ENCODE data around the gene IGF2BP2.

Gene IGF2BP2

DNA sequence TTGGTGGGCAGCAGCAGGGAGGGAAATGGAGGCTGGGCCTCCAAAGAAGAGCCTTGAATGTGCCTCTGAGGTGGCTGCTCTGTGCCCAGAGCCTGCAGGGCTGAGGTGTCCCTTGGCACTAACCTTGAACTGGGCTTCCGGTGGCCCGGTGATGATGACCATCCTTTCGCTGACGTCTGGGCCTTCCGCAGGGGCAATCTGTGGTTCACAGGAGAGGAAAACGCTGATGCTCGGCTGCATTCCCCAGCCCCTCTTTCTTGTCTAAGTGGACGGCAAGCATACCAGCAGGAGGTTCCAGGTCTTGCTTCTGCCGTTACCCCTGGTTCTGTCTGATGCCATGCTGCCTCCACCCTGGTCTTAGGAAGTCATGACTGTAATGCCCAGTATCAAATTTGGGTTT is 172.9 kb downstream of the IGF2BP2 start:
- TF ChIP-seq, protein P1, sequence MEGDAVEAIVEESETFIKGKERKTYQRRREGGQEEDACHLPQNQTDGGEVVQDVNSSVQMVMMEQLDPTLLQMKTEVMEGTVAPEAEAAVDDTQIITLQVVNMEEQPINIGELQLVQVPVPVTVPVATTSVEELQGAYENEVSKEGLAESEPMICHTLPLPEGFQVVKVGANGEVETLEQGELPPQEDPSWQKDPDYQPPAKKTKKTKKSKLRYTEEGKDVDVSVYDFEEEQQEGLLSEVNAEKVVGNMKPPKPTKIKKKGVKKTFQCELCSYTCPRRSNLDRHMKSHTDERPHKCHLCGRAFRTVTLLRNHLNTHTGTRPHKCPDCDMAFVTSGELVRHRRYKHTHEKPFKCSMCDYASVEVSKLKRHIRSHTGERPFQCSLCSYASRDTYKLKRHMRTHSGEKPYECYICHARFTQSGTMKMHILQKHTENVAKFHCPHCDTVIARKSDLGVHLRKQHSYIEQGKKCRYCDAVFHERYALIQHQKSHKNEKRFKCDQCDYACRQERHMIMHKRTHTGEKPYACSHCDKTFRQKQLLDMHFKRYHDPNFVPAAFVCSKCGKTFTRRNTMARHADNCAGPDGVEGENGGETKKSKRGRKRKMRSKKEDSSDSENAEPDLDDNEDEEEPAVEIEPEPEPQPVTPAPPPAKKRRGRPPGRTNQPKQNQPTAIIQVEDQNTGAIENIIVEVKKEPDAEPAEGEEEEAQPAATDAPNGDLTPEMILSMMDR (IDR thresholded peaks at IDR 0.05; ENCODE audit: low read length, missing control alignments): no peak
- no peak for DNase-seq (ENCODE audit: low read depth)
- no peak overlapping the region for H3K4me3 ChIP-seq (replicated peaks; ENCODE audit: low read depth, low read length)

DNA sequence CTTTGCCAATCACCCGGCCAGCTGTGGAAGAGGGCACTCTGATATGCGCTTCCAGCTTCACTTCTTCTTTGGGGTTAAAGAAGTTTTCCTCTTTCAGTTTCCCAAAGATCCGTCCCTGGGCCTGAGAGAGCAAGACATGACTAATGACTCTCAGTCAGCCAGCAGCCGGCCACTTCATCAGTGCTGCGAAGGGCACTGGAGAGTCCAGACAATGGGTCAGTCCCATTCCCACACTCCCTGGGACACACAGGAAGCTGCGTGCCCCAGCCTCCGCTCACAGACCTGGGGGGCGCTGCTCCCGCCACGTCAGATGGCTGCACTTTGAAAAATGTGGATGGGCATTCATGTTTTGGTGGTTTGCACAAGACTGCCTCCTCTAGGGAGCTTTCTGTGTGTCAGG is 175.4 kb downstream of the IGF2BP2 start:
- peak; percentile 49 for DNase-seq (ENCODE audit: low read depth)
- no peak overlapping the region for H3K4me3 ChIP-seq (replicated peaks; ENCODE audit: low read depth, low read length)
- TF ChIP-seq, protein P1 (IDR thresholded peaks at IDR 0.05; ENCODE audit: low read length, missing control alignments): peak; percentile 1

DNA sequence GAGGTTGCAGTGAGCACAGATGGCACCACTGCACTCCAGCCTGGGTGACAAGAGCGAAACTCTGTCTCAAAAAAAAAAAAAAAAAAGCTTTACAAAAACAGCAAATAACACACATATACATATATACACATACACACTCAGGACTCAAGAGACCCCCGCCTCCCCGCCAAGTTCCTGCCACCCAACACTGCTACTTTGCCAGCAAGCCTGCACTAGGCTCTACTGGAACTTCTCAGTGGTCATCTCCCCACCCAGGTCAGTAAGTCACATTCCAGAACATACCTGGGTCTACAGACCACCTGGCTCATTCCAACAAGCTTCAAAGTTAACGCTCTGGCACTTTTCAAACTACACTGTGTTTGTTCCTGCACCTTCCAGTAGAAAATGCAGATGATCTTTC is 176.4 kb downstream of the IGF2BP2 start:
- DNase-seq (ENCODE audit: low read depth): no peak
- H3K4me3 ChIP-seq (replicated peaks; ENCODE audit: low read depth, low read length): no peak overlapping the region
- TF ChIP-seq, protein P1 (IDR thresholded peaks at IDR 0.05; ENCODE audit: low read length, missing control alignments): no peak

DNA sequence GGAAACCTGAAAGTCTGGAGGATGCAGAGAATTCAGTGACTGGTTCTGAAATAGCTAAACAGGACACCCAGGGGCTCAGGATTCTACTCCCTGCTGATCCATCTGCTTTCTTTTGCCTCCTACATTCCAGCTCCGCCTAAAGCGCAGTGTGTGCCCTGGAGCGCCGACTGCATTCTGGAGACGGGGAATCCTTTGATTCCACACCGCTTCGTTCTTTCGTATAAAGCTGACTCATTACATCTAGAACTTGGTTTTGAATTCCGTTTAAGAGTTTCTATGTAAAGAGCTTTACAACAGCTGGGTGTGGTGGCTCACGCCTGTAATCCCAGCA is 177.0 kb downstream of the IGF2BP2 start:
- no peak overlapping the region for H3K4me3 ChIP-seq (replicated peaks; ENCODE audit: low read depth, low read length)
- DNase-seq (ENCODE audit: low read depth): no peak
- TF ChIP-seq, protein P1 (IDR thresholded peaks at IDR 0.05; ENCODE audit: low read length, missing control alignments): no peak

DNA sequence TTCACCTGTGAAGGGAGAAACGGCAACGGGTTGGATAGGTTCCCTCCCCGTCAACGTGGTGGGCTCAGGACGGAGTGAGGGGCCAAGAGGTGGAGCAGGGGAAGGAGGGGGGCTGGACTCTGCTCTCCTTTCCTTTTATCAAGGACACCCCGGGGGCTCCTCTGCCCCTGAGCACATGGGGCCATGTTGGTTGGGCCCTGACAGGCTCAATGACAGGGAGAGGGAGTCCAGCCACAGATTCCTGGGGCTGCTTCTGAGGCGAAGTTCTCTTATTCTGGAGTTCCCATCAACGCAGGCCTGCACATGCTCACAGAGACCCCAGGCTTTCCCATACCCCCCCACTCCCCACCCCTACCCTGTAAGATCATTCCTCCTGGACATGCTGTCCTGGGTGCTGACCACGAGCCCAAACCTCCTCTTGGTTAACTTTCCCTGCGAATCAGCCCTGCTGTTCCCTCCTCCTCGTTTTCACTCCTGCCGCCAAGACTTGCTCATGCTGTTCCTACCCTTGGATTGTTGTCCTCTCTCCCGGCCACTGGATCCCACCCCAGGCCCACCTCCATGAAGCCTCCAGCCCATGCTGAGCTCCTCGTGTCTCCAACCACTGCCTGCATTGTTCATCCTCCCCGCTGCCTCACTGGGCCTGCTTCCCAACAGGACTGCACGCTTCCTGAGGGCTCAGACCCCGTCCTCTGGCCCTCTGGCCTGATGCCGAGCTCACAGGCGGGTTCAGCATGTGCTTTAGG is 177.5 kb downstream of the IGF2BP2 start:
- DNase-seq (ENCODE audit: low read depth): no peak
- TF ChIP-seq, protein P1 (IDR thresholded peaks at IDR 0.05; ENCODE audit: low read length, missing control alignments): no peak
- H3K4me3 ChIP-seq (replicated peaks; ENCODE audit: low read depth, low read length): no peak overlapping the region

DNA sequence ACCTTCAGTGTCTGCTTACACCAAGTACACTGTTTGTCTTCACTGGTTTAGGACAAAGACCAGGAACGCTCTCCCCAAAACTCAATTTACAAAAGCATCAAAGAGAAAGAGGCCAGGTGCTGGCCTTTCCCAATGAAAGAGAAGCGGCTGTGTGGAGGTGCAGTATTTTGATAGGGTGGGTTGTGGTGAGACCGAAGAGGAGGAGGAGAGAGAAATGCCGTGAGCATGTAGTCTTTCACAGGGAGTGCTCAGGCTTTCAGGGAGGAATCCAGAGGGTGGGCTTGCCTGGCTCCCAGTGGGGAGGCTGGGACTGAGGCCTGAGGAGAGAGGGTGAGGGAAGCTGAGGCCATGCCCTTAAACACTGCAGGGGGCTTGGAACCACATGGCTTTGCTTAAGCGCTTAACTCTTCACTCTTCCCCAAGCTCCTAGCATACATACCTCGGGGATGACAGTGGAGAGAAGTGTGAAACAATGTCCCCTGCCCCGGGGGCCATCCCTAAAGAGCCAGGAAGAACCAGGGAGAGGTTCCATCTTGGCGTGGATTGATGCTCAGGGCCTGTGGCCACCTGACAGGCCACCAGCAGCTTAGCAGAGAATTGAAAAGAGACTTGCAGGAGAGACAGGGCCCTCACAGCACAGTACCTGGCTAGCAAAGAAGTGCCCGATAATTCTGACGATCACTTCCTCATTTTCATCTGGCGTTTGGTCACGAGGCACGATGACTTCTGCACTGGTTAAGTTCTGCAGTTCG is 178.3 kb downstream of the IGF2BP2 start:
- TF ChIP-seq, protein P1 (IDR thresholded peaks at IDR 0.05; ENCODE audit: low read length, missing control alignments): no peak
- no peak for DNase-seq (ENCODE audit: low read depth)
- no peak overlapping the region for H3K4me3 ChIP-seq (replicated peaks; ENCODE audit: low read depth, low read length)

All from fibroblast of pulmonary artery (primary cell).